ENCODE results near the gene CHGA. TPM values are rescaled to one million over a fixed set of nuclear protein-coding genes. Genes with fewer than 3 reads are reported as not detected.

The CHGA gene
- total RNA-seq, 4 donors from 2014 or later: 0.55 TPM; not detected in 3

DNA sequence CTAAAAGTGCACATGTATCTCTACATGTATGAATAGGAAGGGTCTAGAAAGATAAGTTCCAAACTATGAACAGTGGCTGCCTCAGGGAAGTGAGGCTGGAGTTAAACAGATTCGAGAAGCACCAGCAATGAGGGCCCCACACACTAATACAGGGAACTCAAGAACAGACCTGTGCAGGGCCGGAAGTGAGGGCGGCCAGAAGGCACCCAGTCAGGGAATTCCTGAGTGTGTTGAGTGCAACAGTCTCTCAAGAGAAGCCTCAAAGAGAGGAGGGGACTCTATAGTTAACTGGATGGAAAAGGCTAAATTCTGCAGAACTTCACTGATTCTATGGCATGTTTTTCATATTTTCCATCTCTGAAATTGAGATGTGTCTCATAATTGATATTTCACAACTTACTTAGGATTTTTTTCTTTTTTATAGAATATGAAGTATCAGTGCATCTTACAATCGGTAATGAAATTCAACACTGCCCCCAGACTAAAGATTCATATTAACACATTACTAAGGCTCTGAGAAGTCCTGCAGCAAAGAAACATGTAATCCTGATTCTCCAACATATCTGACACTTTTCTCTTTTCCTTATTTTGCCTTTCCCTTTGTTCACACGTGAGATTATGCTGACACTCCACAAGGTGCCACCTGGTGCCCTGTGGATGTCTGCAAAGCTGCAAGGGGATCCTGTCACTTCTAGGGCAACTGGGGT lies 61.3 kb downstream of the CHGA start:
- H3K4me1 ChIP-seq: peaks cover 30% of the 10 kb centered on the region
- 64% methylated on average over 5 of the region's 5 CpGs for WGBS
- no peak for TF ChIP-seq POLR2A (IDR thresholded peaks at IDR 0.05)
- TF ChIP-seq EP300 (IDR thresholded peaks at IDR 0.05): no peak
- TF ChIP-seq POLR2AphosphoS5 (IDR thresholded peaks at IDR 0.05): no peak
- TF ChIP-seq CTCF (IDR thresholded peaks at IDR 0.05): no peak
- DNase-seq (ENCODE audit: low spot score in 2 of 2): no peak
- no peaks in the 10 kb centered on the region for H3K36me3 ChIP-seq
- H3K27ac ChIP-seq: no peak overlapping the region
- no peaks in the 10 kb centered on the region for H3K9me3 ChIP-seq
- H3K27me3 ChIP-seq: no peaks in the 10 kb centered on the region
- H3K4me3 ChIP-seq: no peak overlapping the region

Other genes with a start within 250 kb of the CHGA start
- 10 to 100 TPM; 35.8 to 41.9 (median 39.2) TPM for gene LGMN, start 174.5 kb upstream of the CHGA start, total RNA-seq
- 10 to 100 TPM; 26.2 to 35.3 (median 30.8) TPM for gene GOLGA5, start 128.8 kb upstream of the CHGA start, total RNA-seq
- 10 to 100 TPM; 29.9 to 33.6 (median 32.2) TPM for gene ITPK1, start 192.8 kb downstream of the CHGA start, total RNA-seq